ENCODE measurements around the gene USP48.

USP48 gene

GRCh38 chr1:21651214-21652042 is 131.5 kb downstream of the USP48 start:
- peak; percentile 28 for DNase-seq

- no peak for DNase-seq
These were observed 132.5 kb downstream of the USP48 start for GRCh38 chr1:21650400-21650799.

GRCh38 chr1:21649315-21649714 is 133.6 kb downstream of the USP48 start:
- no peak for DNase-seq

DNA sequence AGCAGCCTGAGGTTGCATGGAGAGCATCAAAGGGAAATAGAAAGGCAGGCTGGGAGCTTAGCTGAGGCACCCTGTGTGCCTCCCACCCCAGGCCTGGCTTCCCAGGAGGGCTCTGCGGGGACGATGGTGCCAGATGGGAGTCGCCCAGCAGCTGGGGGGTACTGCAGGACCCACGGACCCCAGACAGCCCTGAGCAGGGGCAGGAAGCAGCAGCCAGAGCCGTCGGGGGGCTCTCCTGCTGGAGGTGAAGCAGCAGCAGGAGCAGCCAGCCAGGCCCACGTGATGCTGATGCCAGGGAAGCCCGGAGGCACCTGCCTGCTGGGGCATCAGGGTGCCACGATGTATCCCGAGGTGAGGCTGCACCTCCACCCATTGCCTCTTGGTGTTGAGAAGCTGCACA is 134.2 kb downstream of the USP48 start:
- no peak for DNase-seq

GRCh38 chr1:21648352-21648730 is 134.6 kb downstream of the USP48 start:
- no peak for DNase-seq

DNA sequence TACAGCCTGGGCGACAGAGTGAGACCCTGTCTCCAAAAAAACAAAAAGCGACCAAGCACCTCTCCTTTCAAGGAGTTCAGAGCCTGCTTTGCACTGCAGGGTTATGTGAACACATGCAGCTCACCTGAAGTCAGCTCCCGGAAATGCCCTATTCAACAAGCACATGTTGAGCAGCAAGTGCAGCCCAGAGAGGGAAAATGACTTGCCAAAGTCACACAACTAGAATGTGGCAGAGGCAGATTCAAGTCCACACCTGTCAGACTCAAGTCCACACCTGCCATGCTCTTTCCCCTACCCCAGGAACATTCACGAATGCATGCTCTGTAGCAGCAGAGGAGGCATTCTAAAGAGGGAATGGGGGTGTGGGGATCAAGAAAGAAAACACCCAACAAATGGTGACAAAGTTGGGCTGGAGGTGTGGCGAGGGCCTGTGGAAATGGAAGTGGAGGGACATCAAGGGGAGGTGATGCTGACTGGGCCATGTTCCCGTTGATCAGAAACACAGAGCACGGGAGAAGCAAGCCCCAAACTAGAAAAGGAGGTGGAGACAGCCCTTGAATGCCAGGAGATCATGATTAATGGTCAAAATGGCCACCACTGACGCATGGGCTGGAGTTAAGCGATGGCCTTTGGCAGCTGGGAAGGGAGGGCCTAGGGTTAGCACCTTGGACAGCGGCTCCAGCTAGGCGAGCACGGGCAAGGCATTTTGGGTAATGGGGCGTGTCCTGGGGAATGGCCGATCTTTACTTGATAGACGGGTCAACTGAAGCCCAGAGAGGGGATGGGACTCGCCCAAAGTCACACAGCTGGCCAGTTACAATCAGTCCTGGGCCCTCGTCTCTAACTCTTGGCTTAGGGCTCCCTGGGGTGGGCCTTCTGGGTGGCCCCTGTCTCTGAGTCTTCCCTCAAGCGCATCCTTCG is 135.3 kb downstream of the USP48 start:
- DNase-seq, result no peak

- DNase-seq, result no peak
These were observed 137.4 kb downstream of the USP48 start for GRCh38 chr1:21645550-21645949.

- no peak for DNase-seq
These were observed 138.0 kb downstream of the USP48 start for GRCh38 chr1:21644906-21645305.

GRCh38 chr1:21644348-21644747 is 138.6 kb downstream of the USP48 start:
- no peak for DNase-seq

DNA sequence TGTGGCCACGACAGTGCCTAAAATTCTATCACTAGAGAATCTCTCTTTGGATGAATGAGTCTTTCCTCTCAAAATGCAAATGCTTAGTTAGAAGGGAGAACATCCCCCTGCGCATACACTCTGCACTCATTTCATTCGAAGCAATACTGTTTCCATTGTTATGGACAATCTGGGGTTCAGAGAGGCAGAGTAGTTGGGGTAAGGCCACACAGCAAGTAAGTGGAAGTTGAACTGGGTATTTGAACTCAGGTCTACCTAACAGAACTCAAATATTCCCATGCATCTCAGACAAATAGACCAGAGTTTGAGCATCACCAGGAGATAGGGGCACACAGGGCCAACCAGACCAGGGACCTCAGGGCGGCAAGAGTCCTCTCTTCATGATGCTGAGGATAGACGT is 139.3 kb downstream of the USP48 start:
- no peak for DNase-seq

DNA sequence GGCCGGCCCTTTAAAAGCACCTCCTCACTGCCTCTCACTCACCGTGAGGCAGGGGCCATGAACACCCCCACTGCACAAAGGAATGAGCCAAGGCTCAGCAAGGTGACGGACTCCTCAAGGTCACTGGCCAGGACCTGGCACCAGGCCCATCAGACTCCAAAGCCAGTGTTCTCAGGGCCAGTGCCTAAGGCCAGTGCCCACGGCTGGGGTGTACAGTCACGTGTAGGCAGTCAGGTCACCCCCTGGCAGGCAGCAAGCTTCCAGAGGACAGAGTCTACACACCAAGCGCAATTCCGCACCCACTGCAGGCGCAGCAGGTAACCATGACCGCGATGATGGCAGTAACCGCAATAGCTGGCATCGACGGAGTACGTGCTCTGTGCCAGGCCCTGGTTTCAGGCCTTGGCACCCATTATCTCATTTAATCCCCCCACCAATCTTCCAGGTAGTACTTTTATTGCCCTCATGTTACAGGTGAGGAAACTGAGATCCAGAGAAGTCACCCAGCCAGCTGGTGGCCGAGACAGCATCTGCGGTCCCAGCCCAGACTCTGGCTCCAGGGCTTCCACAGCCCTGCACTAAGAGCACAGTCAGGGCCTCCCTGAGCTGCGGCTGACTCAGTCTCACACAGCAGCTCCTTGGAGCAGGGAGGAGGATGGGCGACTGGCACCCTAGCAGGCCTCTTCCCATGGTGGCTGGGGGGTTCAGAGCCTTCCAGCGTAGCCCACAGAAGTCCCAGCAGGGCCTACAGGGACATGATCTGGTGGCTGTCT is 140.8 kb downstream of the USP48 start:
- no peak for DNase-seq

DNA sequence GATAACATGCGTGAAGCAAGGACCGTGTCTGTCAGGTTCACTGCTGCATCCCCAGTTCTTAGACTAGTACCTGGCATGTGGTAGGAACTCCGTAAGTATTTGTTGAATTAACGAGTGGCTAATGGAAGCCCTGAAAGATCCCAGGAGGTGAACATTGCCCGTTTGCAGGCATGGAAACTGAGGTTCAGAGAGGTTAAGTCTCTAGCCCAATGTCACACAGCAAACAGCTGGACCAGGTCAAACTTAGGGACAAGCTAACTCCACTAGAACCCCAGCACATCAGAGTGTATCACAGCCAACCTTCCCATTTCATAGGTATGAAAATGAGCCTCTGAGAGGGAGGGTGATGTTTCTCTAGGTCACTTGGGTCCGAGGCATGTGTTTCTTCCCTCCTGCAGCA is 141.4 kb downstream of the USP48 start:
- DNase-seq, result no peak

GRCh38 chr1:21641076-21641475 is 141.9 kb downstream of the USP48 start:
- DNase-seq, result no peak

DNA sequence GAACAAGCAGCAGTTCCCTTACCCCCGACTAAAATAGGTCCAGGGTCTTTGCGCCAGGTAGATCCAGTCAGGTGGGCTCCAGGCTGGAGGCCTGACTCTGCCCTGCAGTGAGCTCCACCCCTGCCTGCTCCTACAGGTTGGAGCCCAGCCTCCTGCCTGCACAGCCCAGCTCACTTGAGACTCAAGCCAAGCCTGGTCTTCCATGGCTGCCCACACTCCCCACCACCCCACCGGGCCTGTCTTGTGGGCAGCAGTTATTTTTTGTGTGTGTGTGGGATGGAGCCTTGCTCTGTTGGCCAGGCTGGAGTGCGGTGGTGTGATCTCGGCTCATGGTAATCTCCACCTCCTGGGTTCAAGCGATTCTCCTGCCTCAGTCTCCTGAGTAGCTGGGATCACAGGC is 142.3 kb downstream of the USP48 start:
- no peak for DNase-seq

- DNase-seq, result no peak
These were observed 143.3 kb downstream of the USP48 start for GRCh38 chr1:21639594-21640041.

DNA sequence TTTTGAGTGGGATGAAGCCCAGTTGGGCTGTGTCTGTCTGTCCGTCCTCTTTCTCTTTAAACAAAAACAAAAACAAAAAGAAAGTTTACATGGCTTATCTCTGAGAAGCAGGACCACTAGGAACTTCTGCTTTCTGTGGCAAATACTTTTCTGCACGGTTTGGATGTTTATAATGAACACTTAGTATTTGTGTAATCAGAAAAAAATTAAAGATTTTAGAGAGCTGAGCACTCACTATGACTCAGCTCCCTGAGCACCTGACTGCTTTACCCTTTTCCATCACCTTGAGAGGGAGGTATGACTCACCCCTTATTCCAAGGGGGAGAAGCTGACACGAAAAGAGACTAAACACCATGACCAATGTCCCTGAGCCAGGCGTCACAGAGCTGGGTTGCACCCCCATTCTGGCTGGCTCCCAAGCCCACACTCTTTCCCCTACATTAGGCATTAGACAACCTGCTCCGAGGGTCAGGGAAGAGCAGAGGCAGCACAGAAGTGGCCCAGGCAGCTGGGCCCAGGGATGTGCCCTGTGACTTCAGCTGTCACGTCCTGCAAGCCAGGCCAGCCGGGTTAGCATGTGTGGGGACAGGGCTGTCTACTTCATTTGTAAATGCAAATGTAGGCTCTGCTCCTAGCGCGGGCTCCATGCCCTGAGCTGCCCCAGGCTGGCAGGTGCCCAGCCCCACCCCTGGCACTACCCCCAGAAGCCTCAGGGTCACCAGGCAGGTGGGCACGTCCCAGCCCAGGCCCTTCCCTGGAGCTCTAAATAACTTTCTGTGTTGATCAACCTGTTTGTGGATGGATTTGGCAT is 144.2 kb downstream of the USP48 start:
- DNase-seq, result peak; percentile 32

DNA sequence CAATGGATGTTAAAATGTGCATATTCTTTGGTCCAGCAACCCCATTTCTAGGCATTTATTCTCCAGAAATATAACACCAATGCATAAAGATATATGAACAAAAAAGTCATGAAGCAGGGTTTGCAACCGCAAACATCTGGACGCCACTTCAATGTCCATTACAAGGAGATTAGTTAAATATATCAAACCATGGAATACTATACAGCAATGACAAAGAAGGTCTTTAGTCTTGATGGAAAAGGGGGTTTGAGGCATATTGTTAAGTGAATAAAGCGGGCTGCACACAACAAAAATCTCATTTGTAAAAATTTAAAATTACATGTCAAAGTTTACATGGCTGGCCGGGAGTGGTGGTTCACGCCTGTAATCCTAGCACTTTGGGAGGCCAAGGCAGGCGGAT is 145.4 kb downstream of the USP48 start:
- no peak for DNase-seq

DNA sequence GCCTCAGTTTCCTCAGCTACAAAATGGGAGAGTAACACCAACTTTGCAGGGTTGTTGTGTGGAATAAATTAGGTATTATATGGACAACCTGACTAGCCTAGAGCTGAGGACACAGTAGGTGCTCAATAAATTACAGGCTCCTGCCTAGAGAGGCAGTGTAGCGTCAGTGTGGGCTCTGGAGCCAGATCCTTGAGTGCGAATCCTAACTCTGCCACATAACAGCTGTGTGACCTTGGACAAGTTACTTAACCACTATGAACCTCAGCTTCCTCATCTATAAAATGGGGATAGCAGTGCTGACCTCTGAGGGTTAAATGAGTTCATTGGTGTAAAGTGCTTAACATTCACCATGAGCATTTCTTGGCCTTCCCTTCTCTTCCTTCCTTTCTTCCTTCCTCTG is 146.9 kb downstream of the USP48 start:
- no peak for DNase-seq

- DNase-seq, result no peak
These were observed 148.0 kb downstream of the USP48 start for GRCh38 chr1:21634806-21635535.

DNA sequence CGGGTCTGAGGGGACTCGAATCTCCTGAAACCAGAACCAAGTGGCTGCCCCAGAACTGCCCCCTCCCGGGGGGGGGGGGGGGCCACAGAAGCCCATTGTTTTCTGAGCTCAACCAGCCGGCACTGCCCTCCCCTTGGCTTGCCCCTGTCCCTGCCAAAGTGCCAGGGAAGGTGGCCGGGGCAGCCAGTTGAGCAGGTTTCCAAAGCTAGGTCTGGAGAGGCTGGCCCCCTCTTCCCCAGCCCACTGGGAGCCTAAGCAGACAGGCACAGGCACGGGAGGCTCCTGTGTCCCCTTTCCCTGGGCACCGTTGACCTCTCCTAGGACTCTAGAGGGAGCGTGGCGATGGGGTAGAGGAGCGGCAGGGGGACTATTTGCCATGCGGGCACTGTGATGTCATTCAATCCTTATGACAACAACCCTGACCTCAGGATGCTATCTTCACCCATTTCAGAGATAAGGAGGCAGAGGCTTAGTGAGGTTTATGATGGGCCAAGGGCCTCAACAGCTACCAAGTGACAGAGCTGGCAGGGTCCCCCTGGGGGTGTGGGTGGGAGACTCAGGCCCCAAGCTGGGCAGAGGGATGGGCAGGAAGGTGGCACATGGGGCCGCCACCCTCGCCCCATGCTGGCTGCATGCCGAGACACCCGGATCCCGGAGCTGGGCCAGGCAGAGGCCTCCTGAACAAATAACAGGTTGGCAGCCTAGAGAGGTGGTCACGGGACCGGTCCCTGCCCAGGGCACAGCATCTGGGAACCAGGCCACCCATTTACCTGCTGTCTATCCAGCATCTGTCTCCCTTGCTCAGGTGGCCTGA is 148.8 kb downstream of the USP48 start:
- no peak for DNase-seq
